HG02588 (cell line): ENCODE measurements around the gene PDGFB.

Experiments used
- ATAC-seq: cut with Tn5 transposase; IDR thresholded peaks from one replicate; pipeline ENCODE4 v1.9.1; 2021; ENCODE audit warnings: mild to moderate bottlenecking, moderate library complexity; ENCODE audit not compliant: unreplicated experiment

Gene PDGFB

DNA sequence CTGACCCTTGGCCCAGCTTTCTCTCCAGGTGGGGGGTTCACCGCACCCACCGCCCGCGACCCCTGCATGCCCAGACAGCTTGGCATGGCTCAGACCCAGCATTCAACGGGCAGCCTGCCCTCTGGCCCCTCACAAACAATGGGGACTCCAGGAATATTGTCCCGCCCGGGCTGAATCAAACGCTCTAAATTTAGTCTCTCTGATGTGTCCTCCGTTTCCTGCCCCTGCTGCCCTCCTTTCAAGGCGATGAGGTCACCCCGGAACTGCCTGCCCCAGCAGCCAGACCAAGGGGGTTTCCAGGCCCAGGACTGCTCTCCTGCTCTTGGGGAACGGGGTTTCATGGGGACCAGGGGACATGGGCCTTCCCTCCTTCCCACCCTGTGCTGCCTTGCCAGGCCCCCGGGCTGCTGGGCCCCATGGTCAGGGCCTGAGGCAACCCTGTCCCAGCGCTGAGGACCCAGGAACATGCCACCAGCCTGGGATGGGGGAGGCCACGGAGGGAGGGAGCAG, 10.1 kb upstream of the PDGFB start:
- ATAC-seq: no peak

- no peak for ATAC-seq
Measured at GRCh38 chr22:39254122-39254521, 9.3 kb upstream of the PDGFB start.

- no peak for ATAC-seq
Measured at GRCh38 chr22:39253435-39254070, 8.8 kb upstream of the PDGFB start.

- ATAC-seq: no peak
Measured at GRCh38 chr22:39252461-39253434, 8.0 kb upstream of the PDGFB start.

- ATAC-seq: no peak
Measured at GRCh38 chr22:39251762-39252460, 7.1 kb upstream of the PDGFB start.

DNA sequence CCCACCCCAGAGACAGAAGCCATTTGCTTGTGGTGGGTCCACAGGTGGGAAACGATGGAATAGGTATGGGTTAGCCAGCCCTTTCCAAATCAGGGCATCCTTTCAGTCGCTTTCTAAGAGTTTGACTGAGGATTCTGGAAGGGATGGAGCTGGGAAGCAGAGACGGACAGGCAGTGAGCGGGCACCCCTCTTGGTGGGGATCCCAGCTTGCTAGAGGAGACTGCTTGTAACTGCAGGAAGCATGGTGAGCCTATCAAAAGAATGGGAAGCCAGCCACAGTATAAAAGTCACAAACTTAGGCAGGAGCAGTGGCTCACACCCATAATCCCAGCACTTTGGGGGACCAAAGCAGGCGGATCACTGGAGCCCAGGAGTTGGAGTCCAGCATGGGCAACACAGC, 6.1 kb upstream of the PDGFB start:
- no peak for ATAC-seq

DNA sequence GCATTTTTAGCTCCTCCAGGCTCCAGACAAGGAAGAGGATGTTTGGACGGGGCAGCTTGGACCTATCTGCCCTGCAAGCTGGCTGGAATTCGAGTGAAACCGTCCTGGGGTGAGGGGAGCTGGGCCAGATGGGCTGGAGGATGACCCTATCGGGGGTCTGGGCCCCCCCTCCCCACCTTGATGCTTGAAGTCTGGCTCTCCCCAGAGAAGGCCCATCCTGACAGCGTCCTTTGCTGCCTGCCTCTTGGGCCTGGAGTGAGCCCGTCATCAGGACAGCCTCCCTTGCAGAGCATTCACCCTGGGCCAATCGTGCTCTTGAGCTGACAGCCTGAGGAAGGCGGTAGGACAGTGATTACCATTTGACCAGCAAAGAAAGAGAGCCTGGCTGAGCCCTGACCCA, 5.3 kb upstream of the PDGFB start:
- ATAC-seq: no peak

DNA sequence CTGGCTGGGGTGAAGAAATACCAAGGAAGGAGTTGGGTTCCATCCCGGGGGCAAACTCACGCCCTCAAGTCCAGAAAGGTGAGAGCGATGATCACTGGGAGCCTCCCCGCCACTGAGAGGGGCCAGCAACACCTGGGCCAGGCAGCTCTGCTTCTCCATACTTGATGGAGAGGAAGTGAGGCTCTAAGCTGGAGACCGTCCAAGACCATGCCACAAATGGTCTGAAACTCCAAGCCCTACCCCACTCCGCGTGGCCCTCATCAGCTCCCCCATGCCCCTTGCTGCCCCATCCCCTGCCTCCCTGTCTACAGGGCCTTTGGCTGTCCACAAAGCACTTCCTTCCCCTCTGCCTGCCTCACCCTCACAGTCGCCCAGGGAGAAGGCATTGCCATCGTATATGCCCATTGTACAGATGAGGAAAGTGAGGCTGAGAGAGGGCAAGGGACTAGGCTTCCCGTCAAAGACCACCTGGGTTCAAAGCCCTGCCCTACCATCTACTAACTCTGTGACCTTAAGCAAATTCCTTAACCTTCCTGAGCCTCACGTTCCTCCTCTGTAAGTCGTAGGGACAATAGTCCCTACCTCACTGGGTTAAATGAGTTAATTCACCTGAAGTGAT, 4.4 kb upstream of the PDGFB start:
- ATAC-seq: no peak

DNA sequence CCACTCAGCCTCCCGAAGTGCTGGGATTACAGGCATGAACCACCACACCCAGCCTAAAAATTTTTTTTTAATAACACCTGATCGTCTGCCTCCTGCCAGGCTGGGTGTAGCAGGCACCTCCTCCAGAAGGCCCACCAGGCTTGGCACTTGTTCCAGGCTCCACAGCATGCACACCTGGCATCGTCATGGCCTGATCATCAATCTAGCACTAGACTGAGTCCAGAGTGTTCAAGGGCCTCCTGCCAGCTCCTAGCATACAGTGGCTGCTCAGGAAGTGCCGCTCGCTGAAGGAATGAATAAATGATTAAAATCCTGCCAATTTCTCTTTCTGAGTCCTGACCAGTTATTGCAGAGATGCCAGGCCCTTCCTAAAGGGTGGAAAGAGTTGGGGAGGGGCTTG, 3.5 kb upstream of the PDGFB start:
- no peak for ATAC-seq

- no peak for ATAC-seq
Measured at GRCh38 chr22:39247361-39247760, 2.6 kb upstream of the PDGFB start.

DNA sequence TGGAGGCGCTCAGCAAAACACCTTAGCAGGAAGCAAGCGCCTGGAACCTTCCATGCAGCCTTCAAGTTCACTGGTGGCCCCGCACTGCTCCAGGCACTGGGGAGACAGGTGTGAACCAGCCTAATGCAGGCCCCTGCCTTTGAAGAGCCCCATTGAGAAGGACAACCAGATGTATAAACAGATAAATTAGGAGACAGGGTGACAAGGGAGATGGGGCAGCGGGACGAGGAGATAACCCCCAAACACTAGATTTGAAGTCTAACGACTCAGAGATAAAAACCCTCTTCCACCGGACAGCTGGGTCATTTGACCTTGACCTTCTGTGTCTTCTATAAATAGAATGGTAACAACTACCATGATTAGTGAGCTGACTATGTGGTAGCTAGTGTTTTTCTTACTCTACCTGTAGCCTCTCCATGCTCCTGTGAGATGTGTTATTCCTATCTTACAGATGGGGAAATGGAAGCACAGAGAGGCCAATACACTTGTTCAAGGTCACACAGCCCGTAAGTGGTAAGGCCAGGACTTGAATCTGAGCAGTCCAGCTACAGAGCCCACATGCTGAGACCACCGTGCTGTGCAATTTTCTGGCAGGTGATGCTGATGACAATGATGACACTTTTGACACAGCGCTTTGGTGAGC, 2.0 kb upstream of the PDGFB start:
- ATAC-seq: no peak

DNA sequence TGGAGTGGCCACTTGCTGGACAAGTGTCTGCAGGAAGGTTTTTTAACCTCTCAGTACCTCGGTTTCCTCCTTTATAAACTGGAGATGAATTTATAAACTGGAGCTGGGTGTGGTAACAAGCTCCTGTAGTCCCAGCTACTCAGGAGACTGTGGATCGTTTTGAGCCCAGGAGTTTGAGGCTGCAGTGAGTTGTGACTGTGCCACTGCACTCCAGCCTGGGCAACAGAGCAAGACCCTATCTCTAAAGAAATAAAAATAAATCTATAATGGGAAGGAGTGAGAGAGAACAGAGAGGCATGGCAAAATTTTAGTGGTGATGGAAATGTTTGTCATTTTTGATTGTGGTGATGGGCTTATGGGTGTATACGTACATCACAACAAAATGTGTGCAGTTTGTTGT, 1.4 kb upstream of the PDGFB start:
- ATAC-seq: no peak

DNA sequence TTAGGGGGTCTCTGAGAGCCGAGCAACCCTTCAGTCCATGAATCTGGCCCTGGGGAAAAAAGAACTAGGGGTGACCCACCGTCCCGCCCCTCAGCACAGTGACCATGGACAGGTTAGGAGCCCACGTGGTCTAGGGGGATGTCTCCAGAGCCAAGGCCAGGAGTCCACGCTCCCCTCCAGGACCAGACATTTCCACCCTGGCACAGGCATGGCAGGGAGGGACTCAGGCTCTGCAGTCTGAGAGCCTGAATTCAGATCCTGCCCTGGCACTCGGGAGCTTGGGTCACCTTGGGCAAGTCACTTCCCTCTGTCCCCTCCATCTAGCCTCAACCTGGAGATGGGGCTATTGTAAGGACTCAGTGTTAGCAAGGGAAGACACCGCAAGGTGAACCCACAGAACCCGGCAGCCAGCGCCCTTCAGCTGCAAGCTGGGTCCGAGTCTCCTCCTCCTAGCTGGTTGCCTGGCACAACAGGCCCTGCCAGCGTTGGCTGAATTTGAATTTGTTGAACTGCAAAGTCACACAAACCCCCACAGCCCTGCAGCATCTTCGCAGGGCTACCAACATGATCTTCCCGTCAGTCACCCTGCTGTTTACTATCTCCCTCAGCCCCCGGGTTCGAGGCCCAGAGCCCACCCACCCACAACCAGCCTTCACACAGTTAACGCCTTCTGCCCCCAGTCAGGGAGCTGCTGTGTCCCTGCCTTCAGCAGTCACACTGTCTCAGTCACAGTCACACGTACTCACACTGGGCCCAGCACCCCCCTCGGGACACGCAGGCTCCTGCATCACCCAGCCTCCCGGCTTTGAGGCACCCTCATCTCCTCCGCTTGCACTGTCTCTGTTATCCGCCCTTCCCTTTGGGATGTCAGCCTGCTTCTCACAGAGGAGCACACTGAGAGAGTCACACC, 603 bp upstream of the PDGFB start:
- ATAC-seq: no peak

DNA sequence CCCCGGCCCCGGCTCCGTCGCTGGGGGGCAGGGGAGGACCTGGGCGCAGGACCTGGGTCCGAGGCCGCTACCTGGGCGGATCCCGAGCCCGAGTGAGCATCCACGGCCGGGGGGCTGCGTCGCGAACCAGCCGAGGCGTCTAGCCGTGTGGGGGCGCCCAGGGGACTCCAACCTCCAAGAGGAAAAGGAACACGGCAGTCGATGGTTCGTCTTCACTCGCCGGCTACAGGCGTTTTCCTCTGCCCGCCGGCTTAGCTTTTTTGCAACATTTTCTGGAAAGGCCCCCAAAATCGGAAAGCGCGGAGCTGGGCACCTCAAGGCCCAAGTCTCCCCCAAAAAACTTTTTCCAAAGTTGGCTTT, 666 bp downstream of the PDGFB start:
- ATAC-seq: no peak

- ATAC-seq: no peak
Measured at GRCh38 chr22:39243439-39244135, 1.2 kb downstream of the PDGFB start.

- no peak for ATAC-seq
Measured at GRCh38 chr22:39242595-39243438, 2.0 kb downstream of the PDGFB start.

DNA sequence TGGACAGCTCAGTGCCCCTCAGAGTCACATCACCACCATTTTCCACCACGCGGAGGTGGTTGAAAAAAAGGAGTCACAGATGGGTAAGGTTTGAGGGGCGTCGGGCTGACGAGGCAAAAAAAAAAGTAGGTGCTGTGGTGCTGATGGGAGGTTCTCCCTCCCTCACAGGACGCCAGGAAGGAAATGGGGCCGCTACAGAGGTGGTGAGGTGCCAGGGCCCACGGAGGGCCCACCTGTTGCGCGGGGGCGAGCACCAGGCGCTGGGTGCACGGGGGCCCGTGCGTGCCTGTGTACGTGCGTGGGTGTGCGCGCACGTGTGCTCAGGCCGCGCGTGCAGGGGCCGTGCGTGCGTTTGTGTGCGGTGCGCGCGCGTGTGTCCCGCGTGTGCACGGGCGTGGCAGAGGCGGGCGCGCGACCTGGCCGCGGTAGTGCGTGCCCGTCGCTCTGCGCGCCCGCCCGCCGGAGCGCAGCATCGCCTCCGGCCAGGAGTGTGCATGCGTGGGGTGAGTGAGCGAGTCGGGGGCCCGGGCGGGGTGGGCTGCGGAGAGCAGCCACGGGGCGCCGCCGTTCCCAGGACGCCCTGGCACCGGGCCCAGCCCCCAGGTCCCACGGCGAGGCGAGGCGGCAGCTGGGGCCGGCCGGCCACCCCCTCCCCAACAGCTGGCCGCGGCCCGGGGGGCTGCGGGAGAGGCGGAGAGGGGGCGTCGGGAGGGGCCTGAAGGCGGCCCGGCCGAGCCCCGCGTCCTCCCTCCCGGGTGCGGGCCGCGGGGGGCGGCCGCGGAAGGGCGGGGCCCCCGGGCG, 2.8 kb downstream of the PDGFB start:
- no peak for ATAC-seq
